Stimulated activated CD4-positive, alpha-beta T cell treated with anti-CD3 and anti-CD28 coated beads, Interleukin-15, amount 100 ng/mL, for 1 hour (primary cell): Measurements from ENCODE around the gene WAS.
A peak's percentile ranks its signal among the peaks of the same experiment; 100 is the strongest.
"Not testable (repeated sequence)": the region's sequence is repeated elsewhere in the genome, so short reads cannot be mapped to it uniquely, and the experiment has no call there.

Experiments used
- DNase-seq, 2 donors: peaks; one replicate each; pipeline ENCODE4 v3.0.0-alpha.2; 2020; ENCODE audit warnings: low read depth in 1 of 2, low spot score in 1 of 2

The WAS gene

DNA sequence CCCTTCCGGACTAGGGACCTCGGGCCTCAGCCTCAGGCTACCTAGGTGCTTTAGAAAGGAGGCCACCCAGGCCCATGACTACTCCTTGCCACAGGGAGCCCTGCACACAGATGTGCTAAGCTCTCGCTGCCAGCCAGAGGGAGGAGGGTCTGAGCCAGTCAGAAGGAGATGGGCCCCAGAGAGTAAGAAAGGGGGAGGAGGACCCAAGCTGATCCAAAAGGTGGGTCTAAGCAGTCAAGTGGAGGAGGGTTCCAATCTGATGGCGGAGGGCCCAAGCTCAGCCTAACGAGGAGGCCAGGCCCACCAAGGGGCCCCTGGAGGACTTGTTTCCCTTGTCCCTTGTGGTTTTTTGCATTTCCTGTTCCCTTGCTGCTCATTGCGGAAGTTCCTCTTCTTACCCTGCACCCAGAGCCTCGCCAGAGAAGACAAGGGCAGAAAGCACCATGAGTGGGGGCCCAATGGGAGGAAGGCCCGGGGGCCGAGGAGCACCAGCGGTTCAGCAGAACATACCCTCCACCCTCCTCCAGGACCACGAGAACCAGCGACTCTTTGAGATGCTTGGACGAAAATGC lies at the start of gene WAS:
Gene WAS, plus strand, starts transcription at position 389 of the 572 bp plus-strand sequence. Its CDS starts 55 bp downstream, at position 444.
- DNase-seq = no peak

DNA sequence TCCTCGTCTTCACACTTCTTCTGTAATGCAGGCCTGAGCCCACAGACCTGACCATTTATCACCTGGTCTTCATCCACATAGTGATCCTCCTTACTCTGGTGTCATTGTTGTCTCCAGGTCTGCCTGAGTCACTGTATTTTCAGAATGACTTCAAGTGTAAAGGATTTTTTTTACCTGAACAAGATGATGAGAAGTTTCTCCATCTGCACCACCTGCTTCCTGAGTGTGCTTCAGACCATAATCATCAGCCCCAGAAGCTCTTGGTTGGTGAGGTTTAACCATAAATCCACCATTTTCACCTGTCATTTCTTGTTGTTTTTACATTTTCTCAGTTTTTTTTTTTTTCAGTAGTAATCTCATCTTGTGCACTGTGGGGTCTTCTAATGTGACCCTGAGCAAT lies 47.3 kb upstream of the WAS start:
- DNase-seq = no peak

DNA sequence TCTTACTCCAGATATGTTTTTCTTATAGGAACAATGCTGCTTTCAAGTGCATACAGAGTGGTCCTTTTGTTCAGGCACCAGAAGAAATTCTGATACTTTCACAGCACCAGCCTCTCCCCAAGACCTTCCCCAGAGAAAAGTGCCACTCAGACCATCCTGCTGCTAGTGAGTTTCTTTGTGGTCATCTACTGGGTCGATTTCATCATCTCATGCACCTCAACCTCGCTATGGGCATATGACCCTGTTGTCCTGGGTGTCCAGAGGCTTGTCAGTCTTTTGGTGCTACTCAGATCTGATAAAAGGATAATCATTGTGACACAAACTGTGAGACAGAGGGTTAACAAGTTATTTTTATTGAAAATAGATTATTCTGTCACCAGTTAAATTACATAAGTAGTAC lies 46.8 kb upstream of the WAS start:
- no peak for DNase-seq

DNA sequence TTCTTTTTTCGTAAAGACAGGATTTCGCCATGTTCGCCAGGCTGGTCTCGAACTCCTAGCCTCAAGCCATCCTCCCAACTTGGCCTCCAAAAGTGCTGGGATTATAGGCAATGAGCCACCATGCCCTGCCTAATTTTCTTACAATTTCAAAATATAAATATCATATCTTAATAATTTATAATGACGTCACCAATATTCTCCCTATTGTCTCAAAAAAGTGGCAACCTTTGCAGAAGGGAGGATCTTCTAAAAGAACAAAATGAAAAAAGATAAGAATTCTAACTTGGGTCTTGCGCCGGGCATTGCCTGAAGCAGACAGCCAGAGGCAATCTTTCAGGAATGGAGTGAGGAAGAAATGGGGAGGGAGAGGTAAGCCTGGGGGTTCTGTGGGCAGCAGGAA lies 37.9 kb upstream of the WAS start:
- DNase-seq = no peak

DNA sequence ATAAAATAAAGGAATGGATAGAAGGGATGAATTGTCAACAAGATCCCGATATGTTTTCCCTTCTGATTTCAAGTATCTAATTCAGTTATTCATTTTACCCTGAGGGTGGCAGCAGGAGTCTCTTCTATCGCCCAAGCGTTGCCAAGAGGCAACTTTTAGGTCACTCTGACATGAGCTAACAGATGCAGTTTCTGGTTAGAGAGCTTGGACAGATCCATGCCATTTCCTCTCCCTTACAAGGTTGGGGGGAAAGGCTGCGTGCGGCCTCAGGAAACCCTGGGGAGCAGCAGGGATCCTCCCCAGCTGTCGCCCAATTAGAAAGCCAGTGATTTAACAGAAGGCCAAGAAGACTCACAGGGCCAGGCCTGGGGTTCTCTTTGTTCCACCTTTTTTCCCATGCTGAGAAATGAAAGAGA lies 35.3 kb upstream of the WAS start:
- no peak for DNase-seq

DNA sequence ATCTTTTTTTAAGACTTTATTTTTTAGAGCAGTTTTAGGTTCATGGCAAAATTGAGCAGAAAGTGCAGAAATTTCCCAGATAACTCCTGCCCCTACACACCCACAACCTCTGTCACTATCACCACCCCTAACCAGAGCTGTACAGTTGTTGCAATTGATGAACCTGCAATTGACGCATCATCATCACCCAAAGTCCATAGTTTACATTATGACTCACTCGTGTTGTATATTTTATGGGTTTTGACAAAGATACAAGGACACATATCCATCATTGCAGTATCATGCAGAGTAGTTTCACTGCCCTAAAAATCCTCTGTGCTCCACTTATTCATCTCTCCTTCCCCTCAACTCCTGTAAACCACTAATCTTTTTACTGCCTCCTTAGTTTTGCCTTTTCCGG lies 34.5 kb upstream of the WAS start:
- DNase-seq = no peak

DNA sequence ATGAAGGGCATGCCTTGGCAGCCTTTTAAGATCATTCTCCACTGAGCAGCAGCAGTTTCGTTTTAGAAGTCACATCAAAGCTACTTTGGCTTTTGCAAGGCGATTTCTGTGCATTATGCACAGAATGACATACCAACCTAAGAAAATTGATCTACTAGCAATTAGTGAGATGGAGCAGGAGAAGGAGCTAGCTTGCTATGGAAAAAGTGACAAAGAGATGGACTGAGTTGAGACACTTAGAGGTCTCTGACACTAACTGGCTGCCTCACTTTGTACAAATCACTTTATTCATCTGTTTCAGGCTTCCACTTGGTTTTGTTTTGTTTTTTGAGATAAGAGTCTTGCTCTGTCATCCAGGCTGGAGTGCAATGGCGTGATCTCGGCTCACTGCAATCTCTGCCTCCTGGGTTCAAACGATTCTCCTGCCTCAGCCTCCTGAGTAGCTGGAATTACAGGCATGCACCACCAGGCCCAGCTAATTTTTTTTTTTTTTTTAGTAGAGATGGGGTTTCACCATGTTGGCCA lies 31.5 kb upstream of the WAS start:
- not testable (repeated sequence) for DNase-seq

DNA sequence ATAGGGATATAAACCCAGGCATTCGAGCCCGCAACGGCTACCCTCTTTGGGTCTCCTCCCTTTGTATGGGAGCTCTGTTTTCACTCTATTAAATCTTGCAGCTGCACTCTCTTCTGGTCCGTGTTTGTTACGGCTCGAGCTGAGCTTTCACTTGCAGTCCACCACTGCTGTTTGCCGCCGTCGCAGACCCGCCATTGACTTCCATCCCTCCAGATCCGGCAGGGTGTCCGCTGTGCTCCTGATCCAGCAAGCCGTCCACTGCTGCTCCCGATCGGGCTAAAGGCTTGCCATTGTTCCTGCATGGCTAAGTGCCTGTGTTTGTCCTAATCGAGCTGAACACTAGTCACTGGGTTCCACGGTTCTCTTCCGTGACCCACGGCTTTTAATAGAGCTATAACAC lies 28.9 kb upstream of the WAS start:
- not testable (repeated sequence) for DNase-seq

DNA sequence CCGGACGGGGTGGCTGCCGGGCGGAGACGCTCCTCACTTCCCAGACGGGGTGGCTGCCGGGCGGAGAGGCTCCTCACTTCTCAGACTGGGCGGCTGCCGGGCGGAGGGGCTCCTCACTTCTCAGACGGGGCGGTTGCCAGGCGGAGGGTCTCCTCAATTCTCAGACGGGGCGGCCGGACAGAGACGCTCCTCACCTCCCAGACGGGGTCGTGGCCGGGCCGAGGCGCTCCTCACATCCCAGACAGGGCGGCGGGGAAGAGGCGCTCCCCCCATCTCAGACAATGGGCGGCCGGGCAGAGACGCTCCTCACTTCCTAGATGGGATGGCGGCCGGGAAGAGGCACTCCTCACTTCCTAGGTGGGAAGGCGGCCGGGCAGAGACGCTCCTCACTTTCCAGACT lies 23.9 kb upstream of the WAS start:
- DNase-seq = not testable (repeated sequence)

DNA sequence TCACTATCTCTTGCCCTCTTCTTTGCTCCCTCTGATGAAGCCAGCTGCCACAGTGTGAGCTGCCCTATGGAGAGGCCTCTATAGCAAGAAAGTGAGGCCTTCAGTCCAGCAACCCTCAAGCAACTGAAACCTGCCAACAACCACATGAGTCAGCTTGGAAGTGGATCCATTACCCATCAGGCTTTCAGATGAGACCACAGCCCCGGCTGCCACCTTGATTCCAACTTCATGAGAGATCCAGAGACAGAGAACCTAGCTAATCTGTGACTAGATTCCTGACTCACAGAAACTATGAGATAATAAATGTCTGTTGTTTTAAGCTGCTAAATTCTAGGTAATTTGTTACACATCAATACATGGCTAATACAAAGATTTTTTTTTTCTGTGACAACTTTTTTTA lies 20.4 kb upstream of the WAS start:
- DNase-seq = no peak

DNA sequence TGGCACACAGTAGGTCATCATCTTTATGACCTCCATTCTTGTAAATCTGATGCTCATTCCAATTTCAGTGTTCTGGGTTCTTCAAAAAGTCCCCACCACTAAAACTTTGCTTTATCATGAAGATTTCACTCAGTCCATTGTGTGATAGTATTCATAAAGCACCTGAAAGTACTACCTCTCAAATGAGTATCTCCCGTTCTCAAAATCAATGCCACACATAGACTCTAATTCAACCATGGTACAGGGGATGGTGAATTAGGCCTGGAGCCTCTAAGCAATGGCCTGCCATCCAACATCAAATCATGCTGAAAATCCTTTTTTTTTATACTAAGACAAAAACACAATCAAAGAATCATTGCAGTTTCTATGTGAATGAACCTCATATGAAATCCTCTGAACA lies 19.4 kb upstream of the WAS start:
- DNase-seq = no peak

DNA sequence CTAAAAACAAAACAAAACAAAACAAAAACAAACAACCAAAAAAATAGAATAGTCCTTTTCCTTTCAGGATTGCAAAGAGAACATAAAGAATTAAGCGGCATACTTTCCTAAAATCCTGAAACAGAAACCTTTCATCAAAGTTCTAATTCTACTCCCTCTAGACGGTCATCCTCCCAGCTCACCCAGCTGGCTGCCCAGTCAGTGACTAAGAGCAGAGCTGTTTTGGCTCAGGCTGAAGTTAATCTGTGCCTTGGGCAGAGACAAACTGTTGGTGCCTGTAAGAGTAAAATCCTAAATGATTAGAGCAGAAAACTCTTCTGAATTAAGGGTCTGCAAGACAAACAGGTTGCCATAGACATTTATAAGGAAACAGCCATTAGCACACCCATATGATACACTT lies 17.6 kb upstream of the WAS start:
- no peak for DNase-seq

DNA sequence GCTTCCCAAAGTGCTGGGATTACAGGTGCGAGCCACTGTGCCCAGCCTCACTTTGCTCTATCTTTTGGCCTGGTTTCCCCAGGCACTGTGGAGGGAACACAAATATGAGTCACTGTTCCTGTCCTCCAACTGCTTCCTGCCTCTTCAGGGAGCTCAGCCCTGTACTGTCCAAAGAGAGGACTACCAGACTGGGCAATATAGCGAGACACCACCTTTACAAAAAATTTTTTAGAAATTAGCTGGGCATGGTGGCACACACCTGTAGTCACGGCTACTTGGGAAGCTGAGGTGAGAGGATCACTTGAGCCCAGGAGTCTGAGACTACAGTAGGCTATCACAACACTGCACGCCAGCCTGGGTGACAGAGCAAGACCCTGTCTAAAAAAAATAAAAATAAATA lies 16.9 kb upstream of the WAS start:
- DNase-seq = no peak

DNA sequence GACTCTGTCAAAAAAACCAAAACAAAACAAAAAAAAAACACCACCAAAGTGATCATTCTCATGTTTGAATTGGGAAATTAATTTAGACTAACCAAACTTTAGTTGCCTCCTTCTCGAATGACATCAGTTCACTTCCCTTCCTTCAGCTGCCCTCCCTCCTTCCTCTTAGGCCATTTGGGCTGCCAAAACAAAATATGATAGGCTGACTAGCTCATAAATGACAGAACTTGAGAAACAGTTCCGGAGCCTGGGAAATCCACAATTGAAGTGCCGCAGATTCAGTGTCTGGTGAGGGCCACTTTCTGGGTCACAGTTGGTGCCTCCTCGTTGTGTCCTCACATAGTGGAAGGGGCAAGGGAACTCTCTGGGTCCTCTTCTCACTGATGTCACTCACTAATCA lies 16.1 kb upstream of the WAS start:
- DNase-seq = no peak

DNA sequence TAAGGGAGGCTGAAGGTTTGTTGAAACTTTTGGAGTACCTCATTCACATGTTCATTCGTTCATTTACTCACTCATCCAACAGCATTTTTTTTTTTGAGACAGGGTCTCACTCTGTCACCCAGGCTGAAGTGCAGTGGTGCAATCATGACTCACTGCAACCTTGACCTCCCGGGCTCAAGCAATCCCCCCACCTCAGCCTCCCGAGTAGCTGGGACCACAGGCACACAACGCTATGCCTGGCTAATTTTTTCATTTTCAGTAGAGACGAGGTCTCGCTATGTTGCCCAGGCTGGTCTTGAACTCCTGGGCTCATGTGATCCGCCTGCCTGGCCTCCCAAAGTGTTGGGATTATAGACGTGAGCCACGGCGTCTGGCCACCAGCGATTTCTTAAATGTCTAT lies 15.4 kb upstream of the WAS start:
- DNase-seq = not testable (repeated sequence)

DNA sequence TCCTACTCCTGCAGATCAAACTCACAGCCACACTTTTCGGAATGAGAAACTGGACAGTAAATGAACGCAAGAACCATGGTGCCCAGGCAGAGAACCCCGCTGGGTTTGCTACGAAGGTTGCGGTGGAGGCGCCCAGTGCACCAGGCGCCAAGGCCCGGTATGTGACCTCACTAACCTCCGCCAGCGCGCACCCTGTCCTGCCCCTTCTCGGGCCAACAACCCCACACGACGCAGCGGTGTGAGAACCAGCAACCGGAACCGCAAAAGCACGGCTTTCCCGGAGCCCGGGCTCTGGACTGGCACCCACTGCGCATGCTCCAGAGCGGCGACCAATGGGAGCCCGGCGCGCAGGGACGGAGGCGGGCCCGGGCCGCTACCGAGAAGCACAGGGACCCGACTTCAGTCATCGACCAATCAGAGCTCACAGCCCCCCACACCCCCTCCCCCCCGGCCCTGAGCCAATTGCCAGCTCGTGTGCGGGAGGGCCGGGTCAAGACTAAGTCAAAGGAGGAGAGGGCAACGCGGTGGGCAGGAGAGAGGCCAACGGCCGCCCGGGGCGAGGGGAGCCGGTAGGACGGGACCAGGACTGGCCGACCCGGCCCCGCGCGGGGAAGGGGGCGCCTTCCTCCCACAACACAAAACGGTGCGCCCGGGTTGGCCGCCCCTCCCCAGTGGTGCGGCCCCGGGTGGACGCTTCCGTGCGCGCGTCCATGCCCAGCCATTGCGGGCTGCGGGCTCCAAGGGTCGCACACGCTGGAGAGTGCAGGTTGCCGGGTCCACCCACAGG lies 7.3 kb upstream of the WAS start:
- peak; percentile 75 to 78 for DNase-seq

DNA sequence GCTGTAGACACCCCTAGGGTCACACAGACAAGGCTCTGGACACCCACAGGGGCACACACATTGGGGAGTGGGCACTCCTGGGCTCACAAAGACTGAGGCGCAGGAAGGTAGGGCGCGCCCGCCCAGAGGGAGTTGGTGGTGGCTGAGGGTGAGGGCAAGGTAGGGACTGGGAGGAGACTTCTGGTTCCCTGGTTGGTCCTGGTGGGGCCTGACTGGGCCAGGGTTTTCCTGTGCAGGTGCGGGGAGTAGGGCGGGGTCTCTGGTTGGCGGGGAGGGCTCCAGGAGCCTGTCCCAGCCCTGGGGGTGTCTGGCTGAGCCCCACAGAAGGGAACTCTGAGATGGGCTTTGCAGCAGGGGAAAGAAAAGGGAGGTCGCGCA lies 6.7 kb upstream of the WAS start:
- DNase-seq = no peak

DNA sequence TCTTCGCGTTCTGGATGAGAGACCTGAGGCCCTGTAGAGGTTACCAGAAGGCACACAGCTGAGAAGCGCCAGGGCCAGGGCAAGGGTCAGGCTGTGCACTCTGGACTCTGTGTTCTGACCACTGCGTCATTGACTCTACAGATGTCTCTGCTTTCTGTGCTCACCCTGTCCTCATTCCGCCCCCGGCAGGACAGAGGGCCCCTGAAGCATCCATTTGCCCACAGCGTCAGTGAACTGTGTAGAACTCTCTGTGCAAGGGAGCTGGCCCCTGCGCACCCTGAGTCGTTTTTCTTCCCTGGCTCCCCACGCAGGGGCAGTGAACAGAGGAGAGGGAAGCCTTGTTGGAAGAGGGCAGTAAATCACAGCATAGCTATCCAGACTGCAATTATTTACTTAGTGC lies 6.1 kb upstream of the WAS start:
- no peak for DNase-seq

DNA sequence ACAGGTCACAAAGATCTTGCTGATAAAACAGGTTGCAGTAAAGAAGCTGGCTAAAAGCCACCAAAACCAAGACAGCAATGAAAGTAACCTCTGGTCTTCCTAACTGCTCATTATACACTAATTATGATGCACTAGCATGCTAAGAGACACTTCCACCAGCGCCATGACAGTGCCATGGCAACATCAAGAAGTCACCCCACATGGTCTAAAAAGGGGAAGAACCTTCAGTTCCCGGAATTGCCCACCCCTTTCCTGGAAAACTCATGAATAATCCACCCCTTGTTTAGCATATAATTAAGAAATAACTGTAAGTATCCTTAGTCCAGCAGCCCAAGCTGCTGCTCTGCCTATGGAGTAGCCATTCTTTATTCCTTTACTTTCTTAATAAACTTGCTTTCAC lies 3.1 kb upstream of the WAS start:
- DNase-seq = not testable (repeated sequence)

DNA sequence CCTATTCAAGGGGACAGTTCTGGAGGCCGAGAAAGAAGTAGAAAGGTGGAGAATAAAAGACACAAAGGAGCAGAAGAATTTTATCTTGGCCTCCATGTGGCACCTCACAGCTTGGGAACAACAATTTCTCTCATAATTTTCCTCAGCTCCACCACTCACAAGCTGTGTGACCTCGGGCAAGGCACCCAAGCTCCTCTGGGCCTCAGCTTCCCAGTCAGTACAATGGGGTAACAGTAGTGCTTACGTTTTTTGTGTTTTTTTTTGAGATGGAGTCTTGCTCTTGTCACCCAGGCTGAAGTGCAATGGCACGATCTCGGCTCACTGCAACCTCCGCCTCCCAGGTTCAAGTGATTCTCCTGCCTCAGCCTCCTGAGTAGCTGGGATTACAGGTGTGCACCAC lies 2.7 kb upstream of the WAS start:
- not testable (repeated sequence) for DNase-seq

DNA sequence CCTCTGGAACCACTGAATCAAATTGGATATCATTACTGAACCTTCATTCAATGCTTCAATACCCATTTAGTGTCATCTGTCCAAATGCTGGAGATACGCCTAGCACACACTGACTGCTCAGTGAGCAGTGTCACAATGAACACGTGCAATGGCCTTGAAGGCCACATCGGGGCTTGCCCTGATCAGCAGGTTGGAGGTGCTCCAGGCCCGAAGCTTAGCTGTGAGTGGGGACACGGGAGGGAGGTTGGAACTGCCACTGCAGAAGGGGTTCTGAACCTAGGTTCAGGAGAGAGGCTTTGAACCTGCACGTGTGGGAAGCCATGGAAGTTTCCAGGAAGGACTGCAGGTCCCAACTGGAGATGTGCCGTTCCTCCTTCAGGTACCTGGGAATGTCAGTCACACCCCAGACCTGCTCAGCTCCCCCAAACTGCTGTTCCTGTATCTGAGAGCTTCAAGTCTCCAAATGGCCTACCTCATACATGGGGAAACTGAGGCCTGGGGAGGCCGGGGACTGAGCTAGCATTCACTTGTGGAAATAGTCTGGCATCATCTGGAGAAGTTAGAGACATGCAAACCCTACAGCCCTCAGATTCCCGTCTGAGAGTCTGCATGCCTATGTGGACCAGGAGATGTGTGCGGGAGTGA lies 1.9 kb upstream of the WAS start:
- DNase-seq = no peak

DNA sequence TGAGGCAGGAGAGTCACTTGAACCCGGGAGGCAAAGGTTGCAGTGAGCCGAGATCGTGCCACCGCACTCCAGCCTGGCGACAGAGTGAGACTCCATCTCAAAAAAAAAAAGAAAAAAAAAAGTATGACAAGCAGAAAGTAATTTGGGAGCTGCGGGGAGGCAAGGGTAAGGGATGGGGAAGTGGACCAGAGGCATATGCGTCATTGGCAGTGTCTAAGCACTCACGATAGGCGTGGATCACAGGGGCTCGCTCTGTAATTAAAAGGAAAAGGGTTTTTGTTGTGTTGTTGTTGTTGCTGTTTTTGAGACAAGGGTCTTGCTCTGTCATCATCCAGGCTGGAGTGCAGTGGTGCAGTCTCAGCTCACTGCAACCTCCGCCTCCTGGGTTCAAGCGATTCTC lies 804 bp upstream of the WAS start:
- not testable (repeated sequence) for DNase-seq
